ENCODE results near the gene RARS2. TPM values are rescaled to one million over a fixed set of nuclear protein-coding genes. Genes with fewer than 3 reads are reported as not detected.

Gene RARS2
- total and polyA plus RNA-seq, 2 experiments from 2014 or later = 53.2 to 75.0 TPM

GRCh38 chr6:87518453-87518852 is 71.3 kb downstream of the RARS2 start:
- no peaks in the 10 kb centered on the region for H3K79me2 ChIP-seq
- H3K36me3 ChIP-seq (replicated peaks; ENCODE audit: insufficient read depth, low read depth) = peaks cover 4% of the 10 kb centered on the region
- no peaks in the 10 kb centered on the region for H3K9me2 ChIP-seq (replicated peaks; ENCODE audit: insufficient read depth)
- H3K27ac ChIP-seq = no peak overlapping the region
- no peak overlapping the region for H3K4me3 ChIP-seq
- H2AFZ ChIP-seq = no peak overlapping the region
- DNase-seq (ENCODE audit: low spot score) = no peak
- WGBS (ENCODE audit: low lambda C conversion rate, missing lambda C conversion rate) = 77% methylated on average over 8 of the region's 8 CpGs
- H3K9me3 ChIP-seq (ENCODE audit: low read depth) = no peaks in the 10 kb centered on the region
- H4K20me1 ChIP-seq (ENCODE audit: insufficient read depth, poor library complexity, severe bottlenecking) = no peaks in the 10 kb centered on the region
- H3K4me2 ChIP-seq = no peak overlapping the region
- H3K4me1 ChIP-seq (ENCODE audit: insufficient read depth) = no peaks in the 10 kb centered on the region
- no peaks in the 10 kb centered on the region for H3K27me3 ChIP-seq
- TF ChIP-seq CTCF (IDR thresholded peaks at IDR 0.05; ENCODE audit: poor library complexity) (no peak), EZH2phosphoT487 (IDR thresholded peaks at IDR 0.05; ENCODE audit: low read depth, severe bottlenecking, unreplicated experiment) (no peak), EZH2 (IDR thresholded peaks at IDR 0.05; ENCODE audit: borderline replicate concordance) (no peak)

- no peaks in the 10 kb centered on the region for H3K4me1 ChIP-seq (ENCODE audit: insufficient read depth)
- peaks cover 4% of the 10 kb centered on the region for H3K36me3 ChIP-seq (replicated peaks; ENCODE audit: insufficient read depth, low read depth)
- TF ChIP-seq CTCF (IDR thresholded peaks at IDR 0.05; ENCODE audit: poor library complexity) (no peak), EZH2 (IDR thresholded peaks at IDR 0.05; ENCODE audit: borderline replicate concordance) (no peak), EZH2phosphoT487 (IDR thresholded peaks at IDR 0.05; ENCODE audit: low read depth, severe bottlenecking, unreplicated experiment) (no peak)
- H4K20me1 ChIP-seq (ENCODE audit: insufficient read depth, poor library complexity, severe bottlenecking) = no peaks in the 10 kb centered on the region
- H3K4me3 ChIP-seq = no peak overlapping the region
- no peaks in the 10 kb centered on the region for H3K27me3 ChIP-seq
- no peak overlapping the region for H3K4me2 ChIP-seq
- no peaks in the 10 kb centered on the region for H3K79me2 ChIP-seq
- H2AFZ ChIP-seq = no peak overlapping the region
- no peak for DNase-seq (ENCODE audit: low spot score)
- H3K27ac ChIP-seq = no peak overlapping the region
- no peaks in the 10 kb centered on the region for H3K9me2 ChIP-seq (replicated peaks; ENCODE audit: insufficient read depth)
- 69% methylated on average over 2 of the region's 2 CpGs for WGBS (ENCODE audit: low lambda C conversion rate, missing lambda C conversion rate)
- no peaks in the 10 kb centered on the region for H3K9me3 ChIP-seq (ENCODE audit: low read depth)
Observed at GRCh38 chr6:87514831-87515230, 75.0 kb downstream of the RARS2 start.

- no peak overlapping the region for H3K4me2 ChIP-seq
- no peaks in the 10 kb centered on the region for H3K36me3 ChIP-seq (replicated peaks; ENCODE audit: insufficient read depth, low read depth)
- no peaks in the 10 kb centered on the region for H3K27me3 ChIP-seq
- H3K27ac ChIP-seq = no peak overlapping the region
- DNase-seq (ENCODE audit: low spot score) = no peak
- no peak overlapping the region for H3K4me3 ChIP-seq
- H3K79me2 ChIP-seq = no peaks in the 10 kb centered on the region
- no peaks in the 10 kb centered on the region for H3K9me2 ChIP-seq (replicated peaks; ENCODE audit: insufficient read depth)
- H2AFZ ChIP-seq = no peak overlapping the region
- H3K9me3 ChIP-seq (ENCODE audit: low read depth) = no peaks in the 10 kb centered on the region
- TF ChIP-seq EZH2phosphoT487 (IDR thresholded peaks at IDR 0.05; ENCODE audit: low read depth, severe bottlenecking, unreplicated experiment) (no peak), EZH2 (IDR thresholded peaks at IDR 0.05; ENCODE audit: borderline replicate concordance) (no peak), CTCF (IDR thresholded peaks at IDR 0.05; ENCODE audit: poor library complexity) (no peak)
- no peaks in the 10 kb centered on the region for H3K4me1 ChIP-seq (ENCODE audit: insufficient read depth)
- no peaks in the 10 kb centered on the region for H4K20me1 ChIP-seq (ENCODE audit: insufficient read depth, poor library complexity, severe bottlenecking)
- 89% methylated on average over 1 of the region's 1 CpG for WGBS (ENCODE audit: low lambda C conversion rate, missing lambda C conversion rate)
Observed at GRCh38 chr6:87504441-87504840, 85.3 kb downstream of the RARS2 start.
